Measurements from ENCODE around the gene ZNF85. TPM values are rescaled to one million over a fixed set of nuclear protein-coding genes. Genes with fewer than 3 reads are reported as not detected.
"Not testable (repeated sequence)": the region's sequence is repeated elsewhere in the genome, so short reads cannot be mapped to it uniquely, and the experiment has no call there.

ZNF85 gene
- total and polyA plus RNA-seq, 2 donors (not counting 1 experiment from before 2014, with no cell fraction given): 5.1 to 5.9 TPM

DNA sequence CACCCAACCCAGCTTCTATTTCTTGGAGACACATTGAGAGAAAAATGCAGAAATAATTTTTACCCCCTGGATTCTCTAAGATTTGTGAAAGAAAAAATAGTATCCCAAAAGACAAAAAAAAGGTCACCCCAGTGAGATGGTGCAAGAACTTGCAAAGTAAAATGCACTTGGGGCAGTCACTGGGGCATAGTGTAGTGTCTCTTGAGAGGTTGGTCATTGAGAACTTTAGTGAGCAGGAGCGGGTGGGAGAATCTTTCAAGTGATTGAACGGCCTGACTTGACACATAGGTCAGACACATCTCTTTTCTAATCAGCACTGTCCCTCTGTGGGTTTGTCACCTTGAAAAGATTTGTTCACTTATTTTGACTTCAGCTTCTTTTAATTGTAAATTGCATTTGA lies 2.4 kb downstream of the ZNF85 start:
- TF ChIP-seq EZH2 (IDR thresholded peaks at IDR 0.05; ENCODE audit: low read length, missing control alignments): no peak
- TF ChIP-seq, protein P1, sequence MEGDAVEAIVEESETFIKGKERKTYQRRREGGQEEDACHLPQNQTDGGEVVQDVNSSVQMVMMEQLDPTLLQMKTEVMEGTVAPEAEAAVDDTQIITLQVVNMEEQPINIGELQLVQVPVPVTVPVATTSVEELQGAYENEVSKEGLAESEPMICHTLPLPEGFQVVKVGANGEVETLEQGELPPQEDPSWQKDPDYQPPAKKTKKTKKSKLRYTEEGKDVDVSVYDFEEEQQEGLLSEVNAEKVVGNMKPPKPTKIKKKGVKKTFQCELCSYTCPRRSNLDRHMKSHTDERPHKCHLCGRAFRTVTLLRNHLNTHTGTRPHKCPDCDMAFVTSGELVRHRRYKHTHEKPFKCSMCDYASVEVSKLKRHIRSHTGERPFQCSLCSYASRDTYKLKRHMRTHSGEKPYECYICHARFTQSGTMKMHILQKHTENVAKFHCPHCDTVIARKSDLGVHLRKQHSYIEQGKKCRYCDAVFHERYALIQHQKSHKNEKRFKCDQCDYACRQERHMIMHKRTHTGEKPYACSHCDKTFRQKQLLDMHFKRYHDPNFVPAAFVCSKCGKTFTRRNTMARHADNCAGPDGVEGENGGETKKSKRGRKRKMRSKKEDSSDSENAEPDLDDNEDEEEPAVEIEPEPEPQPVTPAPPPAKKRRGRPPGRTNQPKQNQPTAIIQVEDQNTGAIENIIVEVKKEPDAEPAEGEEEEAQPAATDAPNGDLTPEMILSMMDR (conservative IDR thresholded peaks at IDR 0.05 in 1 of 2, IDR thresholded peaks at IDR 0.05 in 1 of 2; ENCODE audit: low read depth in 1 of 2, low read length in 2 of 2): no peak
- H3K79me2 ChIP-seq (ENCODE audit: control insufficient read depth, insufficient read depth, low read length): peaks cover 8% of the 10 kb centered on the region
- H2AFZ ChIP-seq (ENCODE audit: low read length): no peak overlapping the region

DNA sequence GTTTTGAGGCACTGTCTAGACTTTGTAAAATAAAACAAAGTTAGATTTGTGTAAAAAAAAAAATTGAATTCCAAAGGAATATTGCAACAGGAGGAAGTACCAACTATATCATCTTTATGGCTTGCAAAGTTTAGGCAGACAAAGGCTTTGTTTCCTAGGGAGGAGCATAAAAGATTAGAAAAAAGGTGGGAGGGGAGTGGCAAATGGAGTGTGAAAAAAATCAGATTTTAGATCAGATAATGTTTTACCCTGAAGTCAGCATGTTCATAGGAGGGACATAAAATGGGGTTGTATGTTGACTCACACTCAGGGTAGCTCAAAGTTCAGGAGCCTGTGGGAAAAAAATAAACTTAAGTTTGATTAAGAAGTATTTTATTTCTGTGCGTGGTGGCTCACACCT lies 3.7 kb downstream of the ZNF85 start:
- TF ChIP-seq, protein P1 (conservative IDR thresholded peaks at IDR 0.05 in 1 of 2, IDR thresholded peaks at IDR 0.05 in 1 of 2; ENCODE audit: low read depth in 1 of 2, low read length in 2 of 2): no peak
- no peak for TF ChIP-seq EZH2 (IDR thresholded peaks at IDR 0.05; ENCODE audit: low read length, missing control alignments)
- no peaks in the 10 kb centered on the region for H4K20me1 ChIP-seq (ENCODE audit: control insufficient read depth, extremely low read depth, insufficient read depth, low read length)
- no peaks in the 10 kb centered on the region for H3K9me3 ChIP-seq (ENCODE audit: control insufficient read depth, insufficient read depth, low read depth, low read length)
- H3K27me3 ChIP-seq (ENCODE audit: control insufficient read depth, insufficient read depth, low read length): no peaks in the 10 kb centered on the region
- no peak overlapping the region for H3K9ac ChIP-seq (ENCODE audit: insufficient read depth, low read length)
- H3K27ac ChIP-seq (ENCODE audit: insufficient read depth, low read length): no peak overlapping the region
- H3K4me3 ChIP-seq (replicated peaks in 1 of 4; ENCODE audit: control extremely low read depth in 1 of 4, insufficient read depth in 1 of 4, low read depth in 3 of 4, low read length in 4 of 4): no peak overlapping the region
- no peaks in the 10 kb centered on the region for H3K4me1 ChIP-seq (ENCODE audit: control insufficient read depth, extremely low read depth, insufficient read depth, low read length)
- H3K36me3 ChIP-seq (ENCODE audit: control insufficient read depth, insufficient read depth, low read length): no peaks in the 10 kb centered on the region
- DNase-seq (ENCODE audit: low read depth in 2 of 2): peak in 1 of 2 donors; percentile 68
- no peak overlapping the region for H2AFZ ChIP-seq (ENCODE audit: low read length)
- no peak overlapping the region for H3K4me2 ChIP-seq (ENCODE audit: extremely low read depth, insufficient read depth, low read length)
- H3K79me2 ChIP-seq (ENCODE audit: control insufficient read depth, insufficient read depth, low read length): peaks cover 8% of the 10 kb centered on the region

More for the DNA sequence above, 2.4 kb downstream of the ZNF85 start:
- Histone ChIP-seq H3K27me3 (ENCODE audit: control insufficient read depth, insufficient read depth, low read length) (no peaks in the 10 kb centered on the region), H3K4me2 (ENCODE audit: extremely low read depth, insufficient read depth, low read length) (no peak overlapping the region), H3K4me1 (ENCODE audit: control insufficient read depth, extremely low read depth, insufficient read depth, low read length) (no peaks in the 10 kb centered on the region), H3K36me3 (ENCODE audit: control insufficient read depth, insufficient read depth, low read length) (no peaks in the 10 kb centered on the region), H4K20me1 (ENCODE audit: control insufficient read depth, extremely low read depth, insufficient read depth, low read length) (no peaks in the 10 kb centered on the region), H3K9me3 (ENCODE audit: control insufficient read depth, insufficient read depth, low read depth, low read length) (no peaks in the 10 kb centered on the region), H3K27ac (ENCODE audit: insufficient read depth, low read length) (no peak overlapping the region), H3K4me3 (replicated peaks in 1 of 4; ENCODE audit: control extremely low read depth in 1 of 4, insufficient read depth in 1 of 4, low read depth in 3 of 4, low read length in 4 of 4) (no peak overlapping the region), H3K9ac (ENCODE audit: insufficient read depth, low read length) (no peak overlapping the region)
- no peak for DNase-seq (ENCODE audit: low read depth in 2 of 2)

DNA sequence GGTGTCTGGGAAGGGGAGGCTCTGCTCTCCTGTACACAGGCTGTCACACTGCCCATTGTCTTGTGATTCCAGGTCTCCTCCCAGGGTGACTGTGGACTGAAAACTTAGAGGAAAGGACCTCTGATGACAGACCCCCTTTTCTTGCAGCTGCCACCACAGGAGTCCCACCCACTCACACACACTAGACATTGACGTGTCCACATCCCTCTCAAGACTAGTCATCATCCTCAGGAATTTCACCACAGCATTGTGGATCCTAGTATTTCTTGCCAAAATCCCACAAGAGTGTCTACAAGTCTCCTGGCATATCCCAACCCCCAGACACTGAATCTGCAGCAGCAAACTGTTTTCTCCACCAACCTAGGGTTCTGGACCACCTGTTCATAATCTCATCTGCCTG lies 5.3 kb downstream of the ZNF85 start:
- no peak for TF ChIP-seq EZH2 (IDR thresholded peaks at IDR 0.05; ENCODE audit: low read length, missing control alignments)
- TF ChIP-seq, protein P1 (conservative IDR thresholded peaks at IDR 0.05 in 1 of 2, IDR thresholded peaks at IDR 0.05 in 1 of 2; ENCODE audit: low read depth in 1 of 2, low read length in 2 of 2): no peak
- H2AFZ ChIP-seq (ENCODE audit: low read length): no peak overlapping the region

DNA sequence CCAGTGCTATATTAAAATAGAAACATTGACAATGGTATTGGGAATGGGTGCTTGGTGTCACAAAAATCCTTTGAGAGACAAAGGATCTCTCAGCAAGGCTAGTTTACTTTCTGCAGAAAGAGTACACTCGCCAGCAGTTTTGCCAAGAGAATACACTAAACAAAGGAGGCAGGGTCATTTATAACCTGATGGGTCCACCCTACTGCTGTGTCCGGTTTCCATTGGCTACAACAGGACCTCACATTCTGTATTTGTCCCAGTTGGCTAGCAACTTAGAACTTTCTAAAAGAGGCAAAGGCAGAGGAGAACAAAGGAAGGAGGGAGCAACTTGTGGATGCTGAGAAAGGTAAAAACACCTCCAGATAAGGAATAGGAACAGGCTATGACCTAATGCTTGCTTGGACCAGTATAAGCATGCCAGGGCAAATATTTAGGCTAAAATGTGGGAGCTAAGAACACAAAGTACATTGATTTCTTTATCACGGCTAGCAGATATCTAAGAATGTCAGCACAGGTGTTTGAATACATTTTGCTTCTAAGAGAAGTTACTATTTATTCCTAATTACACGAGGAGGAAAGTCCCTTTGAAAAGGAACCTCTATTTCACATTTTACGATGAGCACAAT lies 13.4 kb downstream of the ZNF85 start:
- not testable (repeated sequence) for H3K9ac ChIP-seq (ENCODE audit: insufficient read depth, low read length); H3K4me3 ChIP-seq (replicated peaks in 1 of 4; ENCODE audit: control extremely low read depth in 1 of 4, insufficient read depth in 1 of 4, low read depth in 3 of 4, low read length in 4 of 4); H3K9me3 ChIP-seq (ENCODE audit: control insufficient read depth, insufficient read depth, low read depth, low read length); DNase-seq (ENCODE audit: low read depth in 2 of 2); H3K4me2 ChIP-seq (ENCODE audit: extremely low read depth, insufficient read depth, low read length); H2AFZ ChIP-seq (ENCODE audit: low read length); H3K36me3 ChIP-seq (ENCODE audit: control insufficient read depth, insufficient read depth, low read length); H3K27ac ChIP-seq (ENCODE audit: insufficient read depth, low read length); H3K4me1 ChIP-seq (ENCODE audit: control insufficient read depth, extremely low read depth, insufficient read depth, low read length); H3K79me2 ChIP-seq (ENCODE audit: control insufficient read depth, insufficient read depth, low read length); H4K20me1 ChIP-seq (ENCODE audit: control insufficient read depth, extremely low read depth, insufficient read depth, low read length); H3K27me3 ChIP-seq (ENCODE audit: control insufficient read depth, insufficient read depth, low read length)

More for the DNA sequence above, 5.3 kb downstream of the ZNF85 start:
- Histone ChIP-seq H3K9me3 (ENCODE audit: control insufficient read depth, insufficient read depth, low read depth, low read length) (no peaks in the 10 kb centered on the region), H3K36me3 (ENCODE audit: control insufficient read depth, insufficient read depth, low read length) (no peaks in the 10 kb centered on the region), H3K79me2 (ENCODE audit: control insufficient read depth, insufficient read depth, low read length) (peaks cover 8% of the 10 kb centered on the region), H3K4me2 (ENCODE audit: extremely low read depth, insufficient read depth, low read length) (no peak overlapping the region), H3K9ac (ENCODE audit: insufficient read depth, low read length) (no peak overlapping the region), H3K4me3 (replicated peaks in 1 of 4; ENCODE audit: control extremely low read depth in 1 of 4, insufficient read depth in 1 of 4, low read depth in 3 of 4, low read length in 4 of 4) (no peak overlapping the region), H4K20me1 (ENCODE audit: control insufficient read depth, extremely low read depth, insufficient read depth, low read length) (no peaks in the 10 kb centered on the region), H3K4me1 (ENCODE audit: control insufficient read depth, extremely low read depth, insufficient read depth, low read length) (no peaks in the 10 kb centered on the region), H3K27me3 (ENCODE audit: control insufficient read depth, insufficient read depth, low read length) (no peaks in the 10 kb centered on the region), H3K27ac (ENCODE audit: insufficient read depth, low read length) (no peak overlapping the region)
- DNase-seq (ENCODE audit: low read depth in 2 of 2): peak; percentile 34 to 99
